Panc1 (cell line): ENCODE measurements around the gene SHISAL1.

Experiments used
- POLR2AphosphoS5 ChIP-seq: IDR thresholded peaks from 2 replicates; pipeline ENCODE4 v1.6.1; 2012; ENCODE audit warnings: mild to moderate bottlenecking, low read depth, low read length, moderate library complexity
- TCF7L2 ChIP-seq: IDR thresholded peaks from 2 replicates; pipeline ENCODE4 v1.6.1; 2011; ENCODE audit warnings: mild to moderate bottlenecking, low read depth, low read length, inconsistent platforms
- TF ChIP-seq, protein P1 (sequence below): fragments of 450-650 bp; IDR thresholded peaks from 2 replicates; pipeline ENCODE4 v1.5.1; 2017; ENCODE audit warnings: mild to moderate bottlenecking
- TF ChIP-seq, protein P2 (sequence below), 2 experiments: IDR thresholded peaks; 2 replicates each; pipeline ENCODE4 v1.6.1; 2011 to 2012; ENCODE audit warnings: low read depth in 2 of 2, control low read depth in 1 of 2, low read length in 1 of 2, mild to moderate bottlenecking in 1 of 2, moderate library complexity in 1 of 2; ENCODE audit not compliant: insufficient read depth in 1 of 2

DNA sequence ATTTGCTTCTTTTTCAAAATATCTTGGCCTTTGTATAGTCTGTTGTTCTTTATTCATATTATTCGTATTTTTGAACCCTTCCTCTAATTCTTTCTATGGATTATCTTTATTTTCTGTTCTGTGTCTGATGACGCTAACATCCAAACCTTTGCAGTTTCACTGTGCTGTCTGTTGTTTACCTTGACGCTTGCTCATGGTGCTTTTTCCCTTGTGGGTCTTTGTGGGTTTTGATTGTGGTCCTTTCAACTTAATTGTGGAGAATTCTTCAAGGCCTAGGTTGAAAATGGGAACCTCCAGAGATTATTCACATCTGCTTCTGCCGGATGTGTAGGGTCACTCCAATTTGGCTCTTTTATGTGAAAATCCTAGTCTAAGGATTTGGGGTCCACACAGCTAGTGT lies 97.5 kb downstream of the SHISAL1 start:
- TF ChIP-seq, protein P1, sequence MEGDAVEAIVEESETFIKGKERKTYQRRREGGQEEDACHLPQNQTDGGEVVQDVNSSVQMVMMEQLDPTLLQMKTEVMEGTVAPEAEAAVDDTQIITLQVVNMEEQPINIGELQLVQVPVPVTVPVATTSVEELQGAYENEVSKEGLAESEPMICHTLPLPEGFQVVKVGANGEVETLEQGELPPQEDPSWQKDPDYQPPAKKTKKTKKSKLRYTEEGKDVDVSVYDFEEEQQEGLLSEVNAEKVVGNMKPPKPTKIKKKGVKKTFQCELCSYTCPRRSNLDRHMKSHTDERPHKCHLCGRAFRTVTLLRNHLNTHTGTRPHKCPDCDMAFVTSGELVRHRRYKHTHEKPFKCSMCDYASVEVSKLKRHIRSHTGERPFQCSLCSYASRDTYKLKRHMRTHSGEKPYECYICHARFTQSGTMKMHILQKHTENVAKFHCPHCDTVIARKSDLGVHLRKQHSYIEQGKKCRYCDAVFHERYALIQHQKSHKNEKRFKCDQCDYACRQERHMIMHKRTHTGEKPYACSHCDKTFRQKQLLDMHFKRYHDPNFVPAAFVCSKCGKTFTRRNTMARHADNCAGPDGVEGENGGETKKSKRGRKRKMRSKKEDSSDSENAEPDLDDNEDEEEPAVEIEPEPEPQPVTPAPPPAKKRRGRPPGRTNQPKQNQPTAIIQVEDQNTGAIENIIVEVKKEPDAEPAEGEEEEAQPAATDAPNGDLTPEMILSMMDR, result no peak
- TF ChIP-seq, protein P2, sequence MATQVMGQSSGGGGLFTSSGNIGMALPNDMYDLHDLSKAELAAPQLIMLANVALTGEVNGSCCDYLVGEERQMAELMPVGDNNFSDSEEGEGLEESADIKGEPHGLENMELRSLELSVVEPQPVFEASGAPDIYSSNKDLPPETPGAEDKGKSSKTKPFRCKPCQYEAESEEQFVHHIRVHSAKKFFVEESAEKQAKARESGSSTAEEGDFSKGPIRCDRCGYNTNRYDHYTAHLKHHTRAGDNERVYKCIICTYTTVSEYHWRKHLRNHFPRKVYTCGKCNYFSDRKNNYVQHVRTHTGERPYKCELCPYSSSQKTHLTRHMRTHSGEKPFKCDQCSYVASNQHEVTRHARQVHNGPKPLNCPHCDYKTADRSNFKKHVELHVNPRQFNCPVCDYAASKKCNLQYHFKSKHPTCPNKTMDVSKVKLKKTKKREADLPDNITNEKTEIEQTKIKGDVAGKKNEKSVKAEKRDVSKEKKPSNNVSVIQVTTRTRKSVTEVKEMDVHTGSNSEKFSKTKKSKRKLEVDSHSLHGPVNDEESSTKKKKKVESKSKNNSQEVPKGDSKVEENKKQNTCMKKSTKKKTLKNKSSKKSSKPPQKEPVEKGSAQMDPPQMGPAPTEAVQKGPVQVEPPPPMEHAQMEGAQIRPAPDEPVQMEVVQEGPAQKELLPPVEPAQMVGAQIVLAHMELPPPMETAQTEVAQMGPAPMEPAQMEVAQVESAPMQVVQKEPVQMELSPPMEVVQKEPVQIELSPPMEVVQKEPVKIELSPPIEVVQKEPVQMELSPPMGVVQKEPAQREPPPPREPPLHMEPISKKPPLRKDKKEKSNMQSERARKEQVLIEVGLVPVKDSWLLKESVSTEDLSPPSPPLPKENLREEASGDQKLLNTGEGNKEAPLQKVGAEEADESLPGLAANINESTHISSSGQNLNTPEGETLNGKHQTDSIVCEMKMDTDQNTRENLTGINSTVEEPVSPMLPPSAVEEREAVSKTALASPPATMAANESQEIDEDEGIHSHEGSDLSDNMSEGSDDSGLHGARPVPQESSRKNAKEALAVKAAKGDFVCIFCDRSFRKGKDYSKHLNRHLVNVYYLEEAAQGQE (IDR thresholded peaks at IDR 0.05; ENCODE audit: insufficient read depth in 1 of 2, low read depth in 2 of 2, low read length in 1 of 2), result no peak
- TF ChIP-seq POLR2AphosphoS5 (no peak), TCF7L2 (no peak)
